ENCODE results near the gene ICAM5.

DNA sequence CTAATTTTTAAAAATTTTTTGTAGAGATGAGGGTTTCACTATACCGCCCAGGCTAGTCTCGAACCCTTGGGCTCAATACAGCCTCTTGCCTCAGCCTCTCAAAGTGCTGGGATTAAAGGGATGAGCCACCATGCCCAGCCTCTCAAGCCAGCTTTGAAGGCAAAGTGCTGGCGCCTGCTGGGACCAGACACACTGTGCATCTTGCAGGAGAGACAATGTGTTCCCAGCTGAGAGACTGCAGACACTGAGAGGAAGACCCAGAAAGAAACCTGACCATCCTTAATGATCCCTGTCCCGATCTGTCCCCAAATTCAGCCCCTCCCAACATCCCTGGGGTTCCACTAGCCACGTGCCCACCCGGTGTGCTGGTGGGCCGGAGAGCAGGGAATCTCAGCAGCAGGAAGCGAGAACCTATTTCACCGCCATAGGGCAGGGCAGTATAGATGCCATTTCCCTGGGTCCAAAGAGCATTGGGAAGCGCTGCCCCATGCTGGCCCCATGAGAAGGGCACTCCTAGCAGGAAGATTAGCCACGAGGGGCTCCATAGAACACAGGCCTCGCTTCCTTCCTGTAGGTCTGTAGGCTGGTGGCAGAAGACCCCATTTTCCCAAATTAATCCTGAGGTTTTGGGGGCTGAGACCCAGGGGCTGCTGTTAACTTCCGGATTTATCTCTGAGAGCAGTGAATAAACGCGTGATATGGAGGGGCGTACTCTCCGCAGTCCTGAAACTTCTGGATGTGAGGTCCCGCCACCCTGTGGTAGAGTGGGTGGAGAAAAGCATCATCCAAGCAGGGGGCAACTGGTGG is 42.6 kb downstream of the ICAM5 start:
- TF ChIP-seq CTCF (IDR thresholded peaks at IDR 0.05) (no peak), POLR2A (IDR thresholded peaks at IDR 0.05) (no peak)
